PC-9 (cell line): ENCODE measurements around the gene L3MBTL3.

Source experiments
- EZH2 ChIP-seq: fragments of 200-600 bp; sonication (generic); IDR thresholded peaks from 2 replicates; pipeline ENCODE4 v1.8.0; 2017; ENCODE audit warnings: antibody characterized with exemption, low read depth
- TF ChIP-seq, protein P1 (sequence below): fragments of 200-600 bp; sonication (generic); conservative IDR thresholded peaks from 2 replicates; pipeline ENCODE4 v1.6.1; 2017; ENCODE audit warnings: mixed run types, antibody characterized with exemption, mild to moderate bottlenecking, moderate library complexity

DNA sequence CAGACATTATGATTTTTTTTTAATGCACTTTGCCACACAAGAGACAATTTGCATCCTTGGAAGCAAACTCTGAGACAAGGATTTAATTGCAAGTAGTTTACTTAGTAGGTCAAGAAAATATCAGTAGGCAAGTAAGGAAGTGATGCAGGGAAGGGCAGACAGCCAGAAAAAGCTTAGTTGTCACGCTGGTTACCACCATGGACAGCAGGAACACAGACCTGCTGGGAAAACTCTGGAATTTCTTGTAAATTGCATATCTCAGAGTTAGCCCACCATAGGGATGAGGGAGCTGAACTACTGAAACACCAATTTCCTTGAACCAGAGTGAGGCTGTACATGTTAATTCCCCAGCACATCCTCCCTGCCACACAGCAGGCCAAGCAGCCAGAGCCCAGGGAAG lies 92.7 kb downstream of the L3MBTL3 start:
- TF ChIP-seq, protein P1, sequence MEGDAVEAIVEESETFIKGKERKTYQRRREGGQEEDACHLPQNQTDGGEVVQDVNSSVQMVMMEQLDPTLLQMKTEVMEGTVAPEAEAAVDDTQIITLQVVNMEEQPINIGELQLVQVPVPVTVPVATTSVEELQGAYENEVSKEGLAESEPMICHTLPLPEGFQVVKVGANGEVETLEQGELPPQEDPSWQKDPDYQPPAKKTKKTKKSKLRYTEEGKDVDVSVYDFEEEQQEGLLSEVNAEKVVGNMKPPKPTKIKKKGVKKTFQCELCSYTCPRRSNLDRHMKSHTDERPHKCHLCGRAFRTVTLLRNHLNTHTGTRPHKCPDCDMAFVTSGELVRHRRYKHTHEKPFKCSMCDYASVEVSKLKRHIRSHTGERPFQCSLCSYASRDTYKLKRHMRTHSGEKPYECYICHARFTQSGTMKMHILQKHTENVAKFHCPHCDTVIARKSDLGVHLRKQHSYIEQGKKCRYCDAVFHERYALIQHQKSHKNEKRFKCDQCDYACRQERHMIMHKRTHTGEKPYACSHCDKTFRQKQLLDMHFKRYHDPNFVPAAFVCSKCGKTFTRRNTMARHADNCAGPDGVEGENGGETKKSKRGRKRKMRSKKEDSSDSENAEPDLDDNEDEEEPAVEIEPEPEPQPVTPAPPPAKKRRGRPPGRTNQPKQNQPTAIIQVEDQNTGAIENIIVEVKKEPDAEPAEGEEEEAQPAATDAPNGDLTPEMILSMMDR = no peak
- TF ChIP-seq EZH2 = no peak
